HT-29 (cell line): Measurements from ENCODE around the gene PTRH2. TPM values are rescaled to one million over a fixed set of nuclear protein-coding genes. Genes with fewer than 3 reads are reported as not detected.
"Not testable (repeated sequence)": the region's sequence is repeated elsewhere in the genome, so short reads cannot be mapped to it uniquely, and the experiment has no call there.

Source experiments
- DNase-seq: peaks from one replicate; pipeline ENCODE4 v3.0.0-alpha.2; 2015; ENCODE audit warnings: low spot score
- total RNA-seq: library from RNA; depleted of rRNA; stranded (reverse); fragments of >200 nt; shearing (Covaris generic); gene quantifications from 2 replicates; pipeline ENCODE4 v1.2.3, GENCODE V29; 2014; rRNA removed

PTRH2 gene
- total RNA-seq, 1 experiment from 2014 or later: 36.4 TPM

GRCh38 chr17:59669944-59670343 is 37.3 kb downstream of the PTRH2 start:
- DNase-seq: no peak

- DNase-seq: no peak
Measured at GRCh38 chr17:59669411-59669810, 37.8 kb downstream of the PTRH2 start.

- no peak for DNase-seq
Measured at GRCh38 chr17:59668816-59669215, 38.4 kb downstream of the PTRH2 start.

- DNase-seq: no peak
Measured at GRCh38 chr17:59666235-59666634, 41.0 kb downstream of the PTRH2 start.

DNA sequence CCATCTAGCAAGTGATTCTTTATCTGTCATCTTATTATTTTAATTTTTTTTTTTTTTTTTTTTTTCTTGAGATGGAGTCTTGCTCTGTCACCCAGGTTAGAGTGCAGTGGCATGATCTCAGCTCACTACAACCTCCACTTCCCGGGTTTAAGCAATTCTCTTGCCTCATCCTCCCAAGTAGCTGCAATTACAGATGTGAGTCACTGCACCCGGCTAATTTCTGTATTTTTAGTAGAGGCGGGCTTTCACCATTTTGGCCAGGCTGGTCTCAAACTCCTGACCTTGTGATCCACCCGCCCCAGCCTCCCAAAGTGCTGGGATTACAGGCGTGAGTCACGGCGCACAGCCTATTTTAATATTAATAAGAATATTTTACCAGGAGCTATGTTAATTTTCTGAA is 50.6 kb downstream of the PTRH2 start:
- not testable (repeated sequence) for DNase-seq

DNA sequence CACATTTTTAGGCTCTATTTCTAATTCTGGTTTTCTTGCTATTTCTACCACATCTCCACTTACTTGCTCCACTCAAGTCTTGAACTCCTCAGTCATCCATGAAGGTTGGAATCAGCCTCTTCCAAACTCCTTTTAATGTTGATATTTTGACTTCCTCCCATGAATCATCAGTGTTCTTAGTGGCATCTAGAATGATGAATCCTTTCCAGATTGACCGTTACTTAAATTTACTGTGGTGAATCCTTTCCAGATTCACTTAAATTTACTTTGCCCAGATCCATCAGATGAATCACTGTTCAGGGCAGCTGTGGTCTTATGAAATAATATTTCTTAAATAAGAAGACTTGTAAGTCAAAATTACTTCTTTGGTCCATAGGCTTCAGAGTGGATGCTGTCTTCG is 55.1 kb downstream of the PTRH2 start:
- DNase-seq: no peak

- DNase-seq: no peak
Measured at GRCh38 chr17:59651346-59651745, 55.9 kb downstream of the PTRH2 start.

DNA sequence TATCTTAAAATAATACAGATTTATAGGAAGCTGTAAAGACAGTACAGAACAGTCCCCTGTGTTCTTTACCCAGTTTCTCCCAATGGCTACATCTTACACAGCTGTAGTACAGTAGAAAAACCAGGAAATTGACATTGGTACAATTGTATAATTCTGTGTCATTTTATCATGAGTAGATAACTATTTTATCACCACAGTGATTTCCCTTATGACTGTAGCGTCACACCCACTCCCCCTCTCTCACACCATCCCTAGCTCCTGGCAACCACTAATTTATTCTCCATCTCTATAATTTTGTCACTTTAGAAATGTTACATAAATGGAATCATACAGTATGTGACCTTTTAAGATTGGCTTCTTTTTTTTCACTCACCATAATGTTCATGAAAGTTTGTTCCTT is 56.6 kb downstream of the PTRH2 start:
- no peak for DNase-seq

DNA sequence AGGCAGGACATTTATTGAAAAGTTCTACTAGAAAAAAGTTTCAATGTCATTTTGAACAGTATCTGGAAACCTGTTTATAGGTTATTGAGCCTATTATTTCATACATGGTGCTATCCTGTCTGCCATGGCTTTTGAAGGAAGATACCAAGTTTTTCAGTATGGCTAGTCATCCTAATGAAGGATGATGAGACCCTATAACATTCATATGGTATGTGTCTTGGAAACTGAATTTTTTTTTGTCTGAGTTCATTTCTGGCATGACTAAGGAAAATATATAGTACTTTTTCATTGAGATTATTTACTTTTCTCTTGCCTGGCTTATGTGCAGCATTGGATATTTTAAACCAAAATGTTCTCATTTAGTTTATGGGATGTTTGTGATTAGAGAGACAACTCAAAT is 57.3 kb downstream of the PTRH2 start:
- no peak for DNase-seq

Other genes starting within 250 kb of the PTRH2 start
- gene DHX40, start 141.8 kb downstream of the PTRH2 start, total RNA-seq: 16.9 and 18.5 TPM in 2 replicates
- gene CLTC, start 87.5 kb downstream of the PTRH2 start, total RNA-seq: 78.9 and 92.0 TPM in 2 replicates
- 194 and 223 TPM in 2 replicates for gene VMP1, start 224 bp upstream of the PTRH2 start, total RNA-seq
- gene TUBD1, start 185.5 kb upstream of the PTRH2 start, total RNA-seq: 3.3 and 3.5 TPM in 2 replicates
- 18.8 and 21.5 TPM in 2 replicates for gene RPS6KB1, start 185.7 kb upstream of the PTRH2 start, total RNA-seq